Testis (tissue), 3 donors: ENCODE measurements around the gene ELMOD1. TPM values are rescaled to one million over a fixed set of nuclear protein-coding genes. Genes with fewer than 3 reads are reported as not detected.
A peak's percentile ranks its signal among the peaks of the same experiment; 100 is the strongest.
"Not testable (repeated sequence)": the region's sequence is repeated elsewhere in the genome, so short reads cannot be mapped to it uniquely, and the experiment has no call there.

Experiments
- DNase-seq: peaks from one replicate; pipeline ENCODE4 v3.0.0-alpha.2; 2019
- H3K27ac ChIP-seq, 2 donors: fragments of 200-600 bp; sonication (generic); one replicate each; pipeline ENCODE4 v1.5.1; 2019
- H3K27me3 ChIP-seq: fragments of 200-600 bp; sonication (generic); one replicate; pipeline ENCODE4 v1.5.1; 2019
- H3K36me3 ChIP-seq: fragments of 200-600 bp; sonication (generic); one replicate; pipeline ENCODE4 v1.5.1; 2017; ENCODE audit warnings: low read depth; ENCODE audit errors: missing control alignments
- H3K4me1 ChIP-seq: fragments of 200-600 bp; sonication (generic); one replicate; pipeline ENCODE4 v1.5.1; 2019
- H3K4me3 ChIP-seq, 2 donors: fragments of 200-600 bp; sonication (generic); one replicate each; pipeline ENCODE4 v1.5.1; 2017 to 2019
- H3K9me3 ChIP-seq: fragments of 200-600 bp; sonication (generic); one replicate; pipeline ENCODE4 v1.5.1; 2017
- POLR2A ChIP-seq: fragments of 450-650 bp; IDR thresholded peaks from one replicate; pipeline ENCODE4 v1.6.1; 2017; ENCODE audit warnings: antibody characterized with exemption, mild to moderate bottlenecking, moderate library complexity
- WGBS, 2 donors: methylation state at CpG; one replicate each; pipeline ENCODE4 v1.1.5; 2018; 5-methylcytosine and 5-hydroxymethylcytosine counted together
- intact Hi-C: fragments of 100-400 bp; cut with DNase I; formaldehyde crosslinking; loops from one replicate; pipeline ENCODE4 v1.15.1; 2023; ENCODE audit warnings: low total_unique reads
- polyA plus RNA-seq: library from polyadenylated mRNA; stranded (reverse); fragments of 350-450 nt; fragmentation: Illumina TruSeq; extraction: RNeasy Lipid Tissue Mini Kit (QIAGEN cat#74804); gene quantifications from one replicate; pipeline ENCODE4 v1.2.3, GENCODE V29; 2014; ENCODE audit warnings: low read depth, low replicate concordance; ENCODE audit not compliant: insufficient read depth
- total RNA-seq, 2 donors: library from RNA; depleted of rRNA; stranded (reverse); fragments of >200 nt; gene quantifications; one replicate each; pipeline ENCODE4 v1.2.3, GENCODE V29; 2016
- TF ChIP-seq, protein P1 (sequence below), 3 experiments: fragments of 450-650 bp in 2 of 3; fragments of 200-600 bp in 1 of 3; sonication (generic) in 1 of 3; IDR thresholded peaks; one replicate each; pipeline ENCODE4 v1.5.1; 2016 to 2019; ENCODE audit warnings: antibody characterized with exemption in 3 of 3, mild to moderate bottlenecking in 2 of 3, moderate library complexity in 1 of 3

Gene ELMOD1
- total and polyA plus RNA-seq, 3 donors from 2014 or later: 5.6 to 11.1 (median 8.7) TPM

DNA sequence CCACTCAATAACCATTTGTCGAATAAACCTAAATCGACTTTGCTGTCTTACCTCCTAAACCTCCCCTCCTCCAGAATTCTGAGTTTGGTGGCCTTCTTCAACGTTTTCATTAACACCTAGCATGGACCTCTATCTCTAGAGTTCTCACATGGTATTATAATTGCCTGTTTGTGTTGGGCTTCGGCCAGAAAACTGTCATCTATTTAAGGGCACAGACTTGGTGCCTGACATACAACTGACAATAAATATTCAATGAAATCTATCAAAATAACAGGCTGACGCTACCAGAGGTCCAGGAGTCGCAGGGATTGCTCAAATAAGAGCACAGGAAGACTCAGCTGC is 26.1 kb upstream of the ELMOD1 start:
- intact Hi-C loops: no loop called here

DNA sequence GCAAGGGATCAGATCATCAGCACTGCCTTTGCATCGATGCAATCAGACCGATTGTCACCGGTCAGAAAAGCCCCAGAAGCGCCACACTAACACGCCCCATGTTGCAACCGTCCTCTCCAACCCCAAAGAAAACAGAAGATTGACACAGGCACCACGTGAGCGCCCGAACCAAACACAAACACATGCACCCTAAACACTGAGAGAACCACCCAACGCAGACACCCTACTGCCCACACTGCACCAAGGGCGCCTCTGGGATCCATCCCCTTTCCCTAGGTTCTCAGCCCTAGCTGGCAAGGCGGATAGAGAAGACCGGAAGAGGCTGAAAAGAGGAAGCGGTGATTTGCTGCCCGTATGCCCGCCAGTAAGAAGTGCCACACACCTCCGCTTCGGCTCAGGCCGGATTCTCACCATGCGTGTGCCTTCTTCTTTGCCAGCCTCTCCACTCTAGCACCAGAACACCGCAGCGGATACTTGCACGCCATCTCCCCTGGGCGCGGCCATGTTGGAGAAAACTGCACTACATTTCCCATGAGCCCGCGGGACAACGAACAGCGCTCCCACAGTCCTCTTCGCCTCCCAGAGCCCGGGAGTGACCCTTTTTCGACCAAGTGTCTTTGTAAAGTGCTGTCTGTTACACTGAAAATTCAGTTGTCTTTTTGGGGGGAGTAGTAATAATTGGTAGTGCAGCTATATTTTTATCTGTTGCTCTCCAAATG is 25.6 kb upstream of the ELMOD1 start, which contains the start of gene ALKBH8:
Gene ALKBH8 (minus strand): TSS at position 517 of the 719 bp plus-strand sequence. CDS start 4,842 bp downstream, outside the sequence.
- no peak for TF ChIP-seq POLR2A
- TF ChIP-seq, protein P1, sequence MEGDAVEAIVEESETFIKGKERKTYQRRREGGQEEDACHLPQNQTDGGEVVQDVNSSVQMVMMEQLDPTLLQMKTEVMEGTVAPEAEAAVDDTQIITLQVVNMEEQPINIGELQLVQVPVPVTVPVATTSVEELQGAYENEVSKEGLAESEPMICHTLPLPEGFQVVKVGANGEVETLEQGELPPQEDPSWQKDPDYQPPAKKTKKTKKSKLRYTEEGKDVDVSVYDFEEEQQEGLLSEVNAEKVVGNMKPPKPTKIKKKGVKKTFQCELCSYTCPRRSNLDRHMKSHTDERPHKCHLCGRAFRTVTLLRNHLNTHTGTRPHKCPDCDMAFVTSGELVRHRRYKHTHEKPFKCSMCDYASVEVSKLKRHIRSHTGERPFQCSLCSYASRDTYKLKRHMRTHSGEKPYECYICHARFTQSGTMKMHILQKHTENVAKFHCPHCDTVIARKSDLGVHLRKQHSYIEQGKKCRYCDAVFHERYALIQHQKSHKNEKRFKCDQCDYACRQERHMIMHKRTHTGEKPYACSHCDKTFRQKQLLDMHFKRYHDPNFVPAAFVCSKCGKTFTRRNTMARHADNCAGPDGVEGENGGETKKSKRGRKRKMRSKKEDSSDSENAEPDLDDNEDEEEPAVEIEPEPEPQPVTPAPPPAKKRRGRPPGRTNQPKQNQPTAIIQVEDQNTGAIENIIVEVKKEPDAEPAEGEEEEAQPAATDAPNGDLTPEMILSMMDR (IDR thresholded peaks at IDR 0.05): no peak
- 0% methylated on average over 23 to 32 of the region's 32 CpGs for WGBS, 2 donors

More for the DNA sequence above, 26.1 kb upstream of the ELMOD1 start:
- H3K4me1 ChIP-seq: peaks cover 31% of the 10 kb centered on the region
- peak overlapping the region in 1 of 2 donors; percentile 82 for H3K27ac ChIP-seq
- WGBS, 2 donors: 2 to 3% methylated on average over 6 of the region's 6 CpGs
- H3K4me3 ChIP-seq: peak overlapping the region; percentile 85 to 93
- DNase-seq: no peak
- H3K9me3 ChIP-seq: no peaks in the 10 kb centered on the region
- TF ChIP-seq, protein P1 (IDR thresholded peaks at IDR 0.05): no peak
- no peak for TF ChIP-seq POLR2A
- no peaks in the 10 kb centered on the region for H3K27me3 ChIP-seq
- H3K36me3 ChIP-seq: no peaks in the 10 kb centered on the region

DNA sequence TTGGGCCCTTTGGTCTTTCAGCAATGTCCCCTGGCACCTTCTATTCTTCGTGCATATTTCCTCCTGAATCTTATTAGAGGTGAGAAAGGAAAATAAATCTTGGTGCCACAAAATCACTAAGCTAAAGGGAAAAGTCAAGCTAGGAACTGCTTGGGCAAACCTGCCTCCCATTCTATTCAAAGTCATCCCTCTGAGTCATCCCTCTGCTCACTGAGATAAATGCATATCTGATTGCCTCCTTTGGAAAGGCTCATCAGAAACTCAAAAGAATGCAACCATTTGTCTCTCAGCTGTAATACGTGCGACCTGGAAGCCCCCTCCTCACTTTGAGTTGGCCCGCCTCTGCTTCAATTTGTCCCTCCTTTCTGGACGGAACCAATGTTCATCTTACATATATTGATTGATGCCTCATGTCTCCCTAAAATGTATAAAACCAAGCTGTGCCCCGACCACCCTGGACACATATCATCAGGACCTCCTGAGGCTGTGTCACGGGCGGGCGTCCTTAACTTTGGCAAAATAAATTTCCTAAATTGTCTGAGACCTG is 24.9 kb upstream of the ELMOD1 start:
- WGBS, 2 donors: 36 to 53% methylated on average over 9 of the region's 9 CpGs
- intact Hi-C loops, DNase-seq: not testable (repeated sequence)

More for the DNA sequence above, 25.6 kb upstream of the ELMOD1 start, which contains the start of gene ALKBH8:
- H3K4me1 ChIP-seq: peaks cover 31% of the 10 kb centered on the region
- intact Hi-C loops: no loop called here
- no peaks in the 10 kb centered on the region for H3K27me3 ChIP-seq
- H3K36me3 ChIP-seq: no peaks in the 10 kb centered on the region
- DNase-seq: peak; percentile 91
- peak within 1 kb of the TSS; percentile 85 to 93 for H3K4me3 ChIP-seq
- H3K27ac ChIP-seq: peak within 1 kb of the TSS; percentile 81 to 82
- H3K9me3 ChIP-seq: no peaks in the 10 kb centered on the region

DNA sequence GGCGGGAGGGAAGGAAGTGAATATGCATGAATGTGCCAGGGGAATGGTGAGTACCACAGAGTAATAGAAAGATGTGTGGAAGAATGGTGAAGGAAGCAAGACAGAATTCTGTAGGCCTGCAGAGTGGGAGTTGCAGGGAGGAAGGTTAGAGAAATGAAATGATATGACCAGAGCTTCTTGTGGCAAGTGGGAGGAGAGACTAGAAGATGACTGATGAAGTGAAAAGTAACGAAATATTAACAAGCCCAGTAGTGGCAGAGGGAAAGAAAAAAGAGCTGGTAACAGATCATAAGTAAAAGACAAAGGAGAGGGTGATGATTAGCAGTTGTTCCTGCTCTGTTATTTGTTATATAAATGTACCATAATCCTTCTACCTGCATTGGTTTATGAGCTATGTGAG is 24.4 kb upstream of the ELMOD1 start:
- Histone ChIP-seq H3K9me3 (no peaks in the 10 kb centered on the region), H3K27ac (peak overlapping the region in 1 of 2 donors; percentile 82), H3K36me3 (no peaks in the 10 kb centered on the region), H3K4me3 (no peak overlapping the region), H3K4me1 (peaks cover 37% of the 10 kb centered on the region), H3K27me3 (no peaks in the 10 kb centered on the region)
- no peak for DNase-seq
- intact Hi-C loops: no loop called here
- no peak for TF ChIP-seq POLR2A
- TF ChIP-seq, protein P1 (IDR thresholded peaks at IDR 0.05): no peak
- 49 to 57% methylated on average over 2 of the region's 2 CpGs for WGBS, 2 donors

More for the DNA sequence above, 24.9 kb upstream of the ELMOD1 start:
- H3K27me3 ChIP-seq, H3K9me3 ChIP-seq, H3K36me3 ChIP-seq: not testable (repeated sequence)
- Histone ChIP-seq H3K4me3 (peak overlapping the region; percentile 85 to 93), H3K27ac (peak overlapping the region; percentile 81 to 82), H3K4me1 (peaks cover 33% of the 10 kb centered on the region)

DNA sequence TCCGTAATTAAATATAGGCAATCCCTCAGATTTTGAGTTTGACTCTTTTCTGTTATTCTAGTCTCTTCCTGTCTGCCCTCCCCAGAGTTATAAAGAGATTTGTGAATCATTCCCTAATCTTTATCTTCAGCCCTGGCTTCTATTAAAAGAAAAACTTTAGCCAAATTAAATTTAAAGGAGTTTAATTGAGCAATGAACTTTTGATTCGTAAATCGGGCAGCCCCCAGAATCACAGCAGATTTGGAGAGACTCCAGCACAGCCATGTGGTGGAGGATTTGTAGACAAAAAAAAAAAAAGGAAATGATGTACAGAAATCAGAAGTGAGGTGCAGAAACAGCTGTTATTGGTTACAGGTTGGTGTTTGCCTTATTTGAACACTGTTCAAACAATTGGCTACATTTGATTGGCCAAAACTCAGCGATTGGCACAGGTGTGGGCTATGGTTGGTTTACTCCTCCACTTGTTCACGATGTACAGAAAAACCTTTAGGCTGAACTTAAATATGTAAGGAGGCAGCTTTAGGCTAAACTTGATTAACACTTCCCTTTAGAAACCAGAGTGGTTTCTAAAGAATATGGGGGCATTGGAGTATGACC is 23.1 kb upstream of the ELMOD1 start:
- intact Hi-C loops: no loop called here
- Histone ChIP-seq H3K4me1 (peaks cover 37% of the 10 kb centered on the region), H3K27me3 (no peaks in the 10 kb centered on the region), H3K36me3 (no peaks in the 10 kb centered on the region), H3K4me3 (no peak overlapping the region), H3K27ac (peak overlapping the region in 1 of 2 donors; percentile 54), H3K9me3 (no peaks in the 10 kb centered on the region)
- DNase-seq: no peak
- 46 to 52% methylated on average over 5 of the region's 5 CpGs for WGBS, 2 donors
- TF ChIP-seq, protein P1 (IDR thresholded peaks at IDR 0.05): no peak
- no peak for TF ChIP-seq POLR2A
